Chondrocyte (in vitro differentiated cells): Measurements from ENCODE around the gene SLC1A7. TPM values are rescaled to one million over a fixed set of nuclear protein-coding genes. Genes with fewer than 3 reads are reported as not detected.

Experiments
- DNase-seq: peaks from one replicate; pipeline ENCODE4 v3.0.0; 2021; ENCODE audit warnings: mixed read lengths, low spot score
- H3K27ac Mint-ChIP-seq: one replicate; pipeline ENCODE4 v1.8.0; 2021; ENCODE audit warnings: mild to moderate bottlenecking, moderate library complexity, mixed read lengths; ENCODE audit not compliant: unreplicated experiment
- H3K27me3 Mint-ChIP-seq: 2 replicates; pipeline ENCODE4 v1.8.0; 2021; ENCODE audit warnings: low read depth, mixed read lengths
- H3K36me3 Mint-ChIP-seq: 2 replicates; pipeline ENCODE4 v1.8.0; 2021; ENCODE audit warnings: low read depth, mixed read lengths
- H3K4me1 Mint-ChIP-seq: 2 replicates; pipeline ENCODE4 v1.8.0; 2021; ENCODE audit warnings: low read depth, mild to moderate bottlenecking, mixed read lengths
- H3K4me3 Mint-ChIP-seq: one replicate; pipeline ENCODE4 v1.8.0; 2021; ENCODE audit warnings: mild to moderate bottlenecking, moderate library complexity, mixed read lengths; ENCODE audit not compliant: unreplicated experiment
- H3K9me3 Mint-ChIP-seq: 2 replicates; pipeline ENCODE4 v1.8.0; 2021; ENCODE audit warnings: low read depth, mixed read lengths
- total RNA-seq: library from RNA; stranded (reverse); gene quantifications from 3 replicates; pipeline ENCODE4 v1.2.1, GENCODE V29; 2021
- TF ChIP-seq, protein P1 (sequence below): fragments of 200-600 bp; sonication (generic); IDR thresholded peaks from 2 replicates; pipeline ENCODE4 v1.5.0; 2021; ENCODE audit warnings: antibody characterized with exemption, mild to moderate bottlenecking, moderate library complexity

Gene SLC1A7
- total RNA-seq, 1 donor from 2014 or later = not detected

DNA sequence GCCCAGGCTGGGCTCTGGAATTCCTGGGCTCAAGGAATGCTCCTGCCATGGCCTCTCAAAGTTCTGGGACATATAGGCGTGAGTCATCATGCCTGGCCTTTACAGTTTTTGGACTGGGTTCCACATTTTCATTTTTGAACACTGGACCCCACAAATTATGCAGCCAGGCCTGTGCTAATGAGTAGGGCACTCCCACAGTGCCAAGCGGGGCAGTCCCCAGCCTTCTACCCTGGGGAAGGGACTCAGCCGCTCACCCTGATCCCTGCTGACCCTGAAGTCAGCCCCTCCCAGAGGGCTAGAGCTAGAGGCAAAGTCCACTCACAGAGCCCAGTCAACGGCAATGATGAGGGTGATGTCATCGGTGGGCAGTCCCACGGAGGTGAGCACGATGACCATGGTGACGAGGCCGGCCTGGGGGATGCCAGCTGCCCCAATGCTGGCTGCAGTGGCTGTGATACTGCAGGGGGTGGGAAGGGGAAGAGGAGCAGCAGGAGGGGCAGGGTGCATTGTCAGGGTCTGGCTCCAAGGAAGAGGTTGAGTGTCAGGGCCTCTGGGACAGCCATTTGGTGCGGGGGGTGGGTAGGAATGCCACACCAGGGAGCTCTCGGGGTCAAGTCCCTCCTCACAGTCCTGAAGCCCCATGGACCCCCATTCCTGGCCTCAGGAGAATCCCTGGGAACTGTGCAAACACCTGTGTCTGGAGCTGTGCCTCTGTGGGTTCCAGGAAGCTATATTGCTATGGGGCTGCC, 52.8 kb downstream of the SLC1A7 start:
- Mint-ChIP-seq H3K4me1 (peaks cover 12% of the 10 kb centered on the region), H3K27ac (no peak overlapping the region), H3K4me3 (no peak overlapping the region), H3K27me3 (no peaks in the 10 kb centered on the region), H3K9me3 (no peaks in the 10 kb centered on the region), H3K36me3 (peaks cover 3% of the 10 kb centered on the region)
- TF ChIP-seq, protein P1, sequence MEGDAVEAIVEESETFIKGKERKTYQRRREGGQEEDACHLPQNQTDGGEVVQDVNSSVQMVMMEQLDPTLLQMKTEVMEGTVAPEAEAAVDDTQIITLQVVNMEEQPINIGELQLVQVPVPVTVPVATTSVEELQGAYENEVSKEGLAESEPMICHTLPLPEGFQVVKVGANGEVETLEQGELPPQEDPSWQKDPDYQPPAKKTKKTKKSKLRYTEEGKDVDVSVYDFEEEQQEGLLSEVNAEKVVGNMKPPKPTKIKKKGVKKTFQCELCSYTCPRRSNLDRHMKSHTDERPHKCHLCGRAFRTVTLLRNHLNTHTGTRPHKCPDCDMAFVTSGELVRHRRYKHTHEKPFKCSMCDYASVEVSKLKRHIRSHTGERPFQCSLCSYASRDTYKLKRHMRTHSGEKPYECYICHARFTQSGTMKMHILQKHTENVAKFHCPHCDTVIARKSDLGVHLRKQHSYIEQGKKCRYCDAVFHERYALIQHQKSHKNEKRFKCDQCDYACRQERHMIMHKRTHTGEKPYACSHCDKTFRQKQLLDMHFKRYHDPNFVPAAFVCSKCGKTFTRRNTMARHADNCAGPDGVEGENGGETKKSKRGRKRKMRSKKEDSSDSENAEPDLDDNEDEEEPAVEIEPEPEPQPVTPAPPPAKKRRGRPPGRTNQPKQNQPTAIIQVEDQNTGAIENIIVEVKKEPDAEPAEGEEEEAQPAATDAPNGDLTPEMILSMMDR = no peak
- no peak for DNase-seq

DNA sequence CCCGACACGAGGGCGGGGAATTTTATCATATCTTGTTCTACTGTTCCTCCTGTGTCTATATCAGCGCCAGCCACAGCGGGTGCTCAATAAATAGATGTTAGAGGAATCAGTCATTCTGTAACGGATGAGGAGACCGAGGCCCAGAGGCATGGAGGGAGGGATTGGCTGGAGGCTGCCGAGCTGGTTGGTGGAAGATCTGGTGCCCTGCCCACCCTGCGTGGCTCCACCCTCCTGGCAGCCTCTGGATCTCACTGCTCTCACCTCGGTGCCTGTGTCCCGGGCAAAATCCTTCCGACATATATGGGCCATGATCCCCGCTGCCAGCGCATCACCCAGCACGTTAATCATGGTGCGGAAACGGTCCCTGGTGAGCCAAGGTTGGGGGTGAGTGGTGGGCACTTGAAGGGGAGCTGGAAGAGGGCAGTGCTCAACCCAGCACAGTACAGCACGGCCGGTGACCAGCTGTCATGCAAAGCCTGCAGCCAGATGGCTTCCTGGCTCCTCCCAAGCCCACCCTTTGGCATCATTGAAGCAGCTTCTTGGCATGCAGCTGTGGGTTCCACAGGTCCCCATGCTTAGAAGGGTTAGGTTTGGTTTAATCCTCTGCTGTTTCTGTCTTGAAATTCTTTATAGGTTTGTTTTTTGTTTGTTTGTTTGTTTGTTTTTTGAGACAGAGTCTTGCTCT, 53.7 kb downstream of the SLC1A7 start:
- Mint-ChIP-seq H3K27ac (no peak overlapping the region), H3K4me3 (no peak overlapping the region), H3K4me1 (peaks cover 12% of the 10 kb centered on the region), H3K36me3 (peaks cover 5% of the 10 kb centered on the region), H3K9me3 (no peaks in the 10 kb centered on the region), H3K27me3 (no peaks in the 10 kb centered on the region)
- DNase-seq = no peak
- TF ChIP-seq, protein P1 = no peak

DNA sequence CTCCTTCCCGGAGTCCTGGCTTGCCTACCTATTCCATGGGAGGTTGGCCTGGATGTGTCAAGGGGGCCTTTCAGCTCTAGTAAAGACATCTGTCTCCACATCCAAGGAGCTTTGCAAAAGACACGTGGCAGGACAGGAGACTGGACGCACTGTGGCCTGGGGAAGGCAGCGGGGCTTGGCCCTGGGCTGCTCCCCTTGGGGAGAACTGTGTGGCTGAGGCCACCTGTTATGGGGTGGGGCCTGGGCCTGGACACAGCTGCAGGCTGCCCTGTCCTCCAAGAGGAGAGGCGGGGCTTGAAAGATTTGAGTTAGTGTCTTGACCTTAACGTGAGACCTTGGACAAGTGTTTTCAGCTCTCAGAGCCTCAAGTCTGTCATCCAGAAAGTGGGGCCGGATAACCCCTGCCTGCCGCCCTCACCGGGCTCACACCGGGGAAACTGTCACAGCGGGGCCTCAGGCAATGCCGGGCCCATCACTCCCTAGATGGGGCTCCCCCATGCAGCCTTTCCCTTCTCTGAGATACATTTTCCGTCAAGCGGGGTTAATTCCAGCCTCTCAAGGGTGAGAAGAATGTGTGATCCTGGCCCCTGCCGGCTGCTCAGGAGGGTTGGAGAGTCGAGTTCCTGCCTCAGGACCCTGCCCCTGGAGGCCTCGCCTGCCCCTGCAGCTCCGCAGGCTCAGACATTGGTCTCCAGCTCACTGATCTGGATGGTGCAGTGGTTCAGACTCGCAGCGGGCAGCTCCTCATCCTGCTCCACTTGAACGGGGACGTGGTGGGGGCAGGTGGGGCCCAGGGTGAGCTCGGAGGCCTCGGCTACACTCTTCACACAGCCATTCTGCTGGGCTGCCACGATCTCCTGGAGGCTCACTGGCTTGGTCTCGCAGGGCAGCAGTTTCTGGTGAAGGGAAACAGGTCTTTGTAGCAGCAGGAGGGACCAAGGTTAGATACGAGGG, 54.8 kb downstream of the SLC1A7 start:
- H3K27ac Mint-ChIP-seq = no peak overlapping the region
- H3K4me1 Mint-ChIP-seq = peaks cover 12% of the 10 kb centered on the region
- H3K4me3 Mint-ChIP-seq = no peak overlapping the region
- TF ChIP-seq, protein P1 = no peak
- DNase-seq = no peak
- H3K9me3 Mint-ChIP-seq = no peaks in the 10 kb centered on the region
- no peaks in the 10 kb centered on the region for H3K27me3 Mint-ChIP-seq
- peaks cover 5% of the 10 kb centered on the region for H3K36me3 Mint-ChIP-seq

DNA sequence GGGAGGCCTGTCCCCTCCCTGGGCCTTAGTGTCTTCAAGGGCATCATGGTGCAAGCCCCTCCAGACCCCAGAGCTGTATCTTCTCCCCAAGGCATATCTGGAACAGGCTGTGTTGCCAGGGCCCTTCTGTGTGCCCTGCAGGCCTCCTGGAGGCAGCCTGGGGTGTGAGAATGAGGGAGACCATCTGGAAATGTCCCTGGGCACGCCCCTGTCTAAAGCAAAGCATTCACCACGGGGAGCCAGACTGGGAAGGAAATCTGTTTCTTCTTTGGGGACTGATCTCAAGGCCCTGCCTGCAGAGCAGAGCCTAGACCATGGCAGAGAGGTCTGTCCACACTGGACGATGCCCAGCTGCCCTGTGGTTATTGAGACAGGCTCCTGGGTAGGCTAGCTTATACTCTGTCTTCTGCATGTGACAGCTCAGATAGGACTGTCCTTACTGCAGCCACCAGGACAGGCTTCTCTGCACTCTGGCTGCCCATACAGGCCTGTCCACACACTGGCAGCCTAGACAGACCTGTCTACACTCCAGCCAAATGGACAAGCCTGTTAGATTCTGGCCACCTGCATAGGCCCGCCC, 55.9 kb downstream of the SLC1A7 start:
- TF ChIP-seq, protein P1 = no peak
- peaks cover 12% of the 10 kb centered on the region for H3K4me1 Mint-ChIP-seq
- H3K9me3 Mint-ChIP-seq = no peaks in the 10 kb centered on the region
- H3K36me3 Mint-ChIP-seq = peaks cover 5% of the 10 kb centered on the region
- no peaks in the 10 kb centered on the region for H3K27me3 Mint-ChIP-seq
- DNase-seq = no peak
- no peak overlapping the region for H3K4me3 Mint-ChIP-seq
- no peak overlapping the region for H3K27ac Mint-ChIP-seq
